Spleen (tissue), 11 donors: ENCODE measurements around the gene CCDC149. TPM values are rescaled to one million over a fixed set of nuclear protein-coding genes. Genes with fewer than 3 reads are reported as not detected.

Source experiments
- DNase-seq: peaks from one replicate; pipeline ENCODE4 v3.0.0-alpha.2; 2020
- H3K27ac ChIP-seq, 8 donors: fragments of 200-600 bp; sonication (generic) in 7 of 8; 1 replicate in 4 of 8; 2 replicates in 4 of 8; pipeline versions ENCODE4 v1.5.0 to v1.8.0; 2016 to 2021; ENCODE audit warnings: inconsistent platforms in 4 of 8, mild to moderate bottlenecking in 4 of 8, moderate library complexity in 1 of 8
- H3K27me3 ChIP-seq, 7 donors: fragments of 200-600 bp; sonication (generic) in 6 of 7; replicated peaks in 1 of 7; 1 replicate in 4 of 7; 2 replicates in 3 of 7; pipeline versions ENCODE4 v1.5.0 to v1.8.0; 2016 to 2021; ENCODE audit warnings: inconsistent platforms in 3 of 7, mild to moderate bottlenecking in 1 of 7
- H3K36me3 ChIP-seq, 6 donors: fragments of 200-600 bp; sonication (generic) in 5 of 6; 1 replicate in 4 of 6; 2 replicates in 2 of 6; pipeline versions ENCODE4 v1.5.0 to v1.8.0; 2016 to 2021; ENCODE audit warnings: inconsistent platforms in 2 of 6
- H3K4me1 ChIP-seq, 6 donors: fragments of 200-600 bp; sonication (generic) in 5 of 6; 1 replicate in 3 of 6; 2 replicates in 3 of 6; pipeline versions ENCODE4 v1.5.0 to v1.8.0; 2016 to 2021; ENCODE audit warnings: inconsistent platforms in 3 of 6
- H3K4me3 ChIP-seq, 8 donors: fragments of 200-600 bp; sonication (generic) in 7 of 8; 1 replicate in 4 of 8; 2 replicates in 4 of 8; pipeline versions ENCODE4 v1.5.0 to v1.8.0; 2016 to 2021; ENCODE audit warnings: inconsistent platforms in 4 of 8, mild to moderate bottlenecking in 4 of 8, moderate library complexity in 2 of 8
- H3K9me3 ChIP-seq, 8 donors: fragments of 200-600 bp; sonication (generic) in 7 of 8; 1 replicate in 4 of 8; 2 replicates in 4 of 8; pipeline versions ENCODE4 v1.5.0 to v1.8.0; 2016 to 2021; ENCODE audit warnings: inconsistent platforms in 4 of 8
- CTCF ChIP-seq, 11 experiments: fragments of 200-600 bp in 7 of 11; fragments of 450-650 bp in 4 of 11; sonication (generic) in 4 of 11; IDR thresholded peaks in 8 of 11; conservative IDR thresholded peaks in 3 of 11; 1 replicate in 7 of 11; 2 replicates in 4 of 11; pipeline versions ENCODE4 v1.4.0 to v1.8.0; 2016 to 2021; ENCODE audit warnings: antibody characterized with exemption in 11 of 11, inconsistent platforms in 4 of 11, mild to moderate bottlenecking in 1 of 11
- POLR2A ChIP-seq, 3 donors: fragments of 450-650 bp; IDR thresholded peaks; one replicate each; pipeline ENCODE4 v1.5.1; 2017; ENCODE audit warnings: antibody characterized with exemption in 3 of 3, mild to moderate bottlenecking in 1 of 3
- POLR2AphosphoS5 ChIP-seq, 3 donors: sonication (generic); formaldehyde crosslinking; IDR thresholded peaks; one replicate each; pipeline ENCODE4 v1.5.1; 2017; ENCODE audit warnings: antibody characterized with exemption in 3 of 3
- WGBS, 5 donors: extraction: QIAGEN DNeasy Blood & Tissue Kit in 3 of 5; methylation state at CpG; one replicate each; pipeline versions ENCODE4 v1.1.5 to v1.1.7; 2013 to 2018; 5-methylcytosine and 5-hydroxymethylcytosine counted together
- intact Hi-C: fragments of 100-400 bp; cut with DNase I; formaldehyde crosslinking; loops from one replicate; pipeline ENCODE4 v1.15.0; 2023; ENCODE audit warnings: low total_unique reads
- polyA plus RNA-seq, 3 donors: library from polyadenylated mRNA; stranded (reverse); fragments of 200-250 nt; gene quantifications; one replicate each; pipeline ENCODE4 v1.2.1, GENCODE V29; 2013
- total RNA-seq, 7 donors: library from RNA; depleted of rRNA in 3 of 7; stranded (reverse); fragments of >200 nt in 3 of 7; fragmentation: NEBNext Ultra II Directional in 4 of 7; extraction: Animal tissue kit (Norgen Biotek cat#: 25700) in 4 of 7; gene quantifications; one replicate each; pipeline versions ENCODE4 v1.1.0 to v1.2.1, GENCODE V29; 2016 to 2021
- donor health status: healthy with polysubstance abuse.
- donor health status: DM: no; HTN: no; CAD: no; lungs with moderate emphysema.
- donor health status: DM: no; HTN: no; CAD: no.
- donor health status: Bipolar disorder and iron deficiency.
- donor health status: healthy.
- donor health status: DM: no; HTN: no; CAD: no.
- donor health status: DM: yes; HTN: yes; CAD: no.

Gene CCDC149
- total and polyA plus RNA-seq, 10 donors, result 1.9 to 16.0 (median 9.8) TPM

GRCh38 chr4:24877868-24878635 lies 34.8 kb downstream of the CCDC149 start:
- Histone ChIP-seq H3K4me3 (no peak overlapping the region), H3K27ac (no peak overlapping the region), H3K36me3 (peaks cover 0 to 3% (median 0%) of the 10 kb centered on the region in 6 donors), H3K4me1 (no peaks in the 10 kb centered on the region), H3K27me3 (no peaks in the 10 kb centered on the region), H3K9me3 (no peaks in the 10 kb centered on the region)
- 81 to 94% (median 88%) methylated on average over 9 of the region's 9 CpGs for WGBS, 5 donors
- TF ChIP-seq POLR2A (IDR thresholded peaks at IDR 0.05) (no peak), POLR2AphosphoS5 (IDR thresholded peaks at IDR 0.05) (no peak)
- intact Hi-C loops, result no loop called here
- no peak for DNase-seq

- DNase-seq, result no peak
- H3K27ac ChIP-seq, result no peak overlapping the region
- intact Hi-C loops, result no loop called here
These were observed 36.4 kb downstream of the CCDC149 start for GRCh38 chr4:24876431-24876830.

GRCh38 chr4:24872720-24873119 lies 40.1 kb downstream of the CCDC149 start:
- H3K4me3 ChIP-seq, result no peak overlapping the region
- TF ChIP-seq CTCF (IDR thresholded peaks at IDR 0.05 in 8 of 11, conservative IDR thresholded peaks at IDR 0.05 in 3 of 11) (no peak), POLR2AphosphoS5 (IDR thresholded peaks at IDR 0.05) (no peak), POLR2A (IDR thresholded peaks at IDR 0.05) (no peak)
- no peaks in the 10 kb centered on the region for H3K4me1 ChIP-seq
- no peak for DNase-seq
- intact Hi-C loops, result no loop called here
- WGBS, 5 donors, result 64 to 96% (median 78%) methylated on average over 2 of the region's 2 CpGs
- no peaks in the 10 kb centered on the region for H3K9me3 ChIP-seq
- H3K36me3 ChIP-seq, result peaks cover 0 to 28% (median 0%) of the 10 kb centered on the region in 6 donors
- H3K27ac ChIP-seq, result no peak overlapping the region
- H3K27me3 ChIP-seq, result no peaks in the 10 kb centered on the region

More at GRCh38 chr4:24876431-24876830, 36.4 kb downstream of the CCDC149 start:
- Histone ChIP-seq H3K9me3 (no peaks in the 10 kb centered on the region), H3K4me3 (no peak overlapping the region), H3K4me1 (no peaks in the 10 kb centered on the region), H3K27me3 (no peaks in the 10 kb centered on the region), H3K36me3 (peaks cover 0 to 15% (median 0%) of the 10 kb centered on the region in 6 donors)
- WGBS, 5 donors, result 77 to 94% (median 80%) methylated on average over 6 of the region's 6 CpGs
- TF ChIP-seq POLR2A (IDR thresholded peaks at IDR 0.05) (no peak), POLR2AphosphoS5 (IDR thresholded peaks at IDR 0.05) (no peak), CTCF (IDR thresholded peaks at IDR 0.05 in 8 of 11, conservative IDR thresholded peaks at IDR 0.05 in 3 of 11) (no peak)

GRCh38 chr4:24871210-24871609 lies 41.6 kb downstream of the CCDC149 start:
- Histone ChIP-seq H3K9me3 (no peaks in the 10 kb centered on the region), H3K27ac (no peak overlapping the region), H3K27me3 (no peaks in the 10 kb centered on the region), H3K4me3 (no peak overlapping the region), H3K4me1 (no peaks in the 10 kb centered on the region), H3K36me3 (peaks cover 0 to 28% (median 0%) of the 10 kb centered on the region in 6 donors)
- WGBS, 5 donors, result 72 to 91% (median 83%) methylated on average over 3 of the region's 3 CpGs
- TF ChIP-seq POLR2A (IDR thresholded peaks at IDR 0.05) (no peak), POLR2AphosphoS5 (IDR thresholded peaks at IDR 0.05) (no peak)
- intact Hi-C loops, result no loop called here
- DNase-seq, result no peak

- intact Hi-C loops, result no loop called here
- no peak for DNase-seq
- H3K4me1 ChIP-seq, result no peaks in the 10 kb centered on the region
- no peak overlapping the region for H3K27ac ChIP-seq
- TF ChIP-seq CTCF (IDR thresholded peaks at IDR 0.05 in 8 of 11, conservative IDR thresholded peaks at IDR 0.05 in 3 of 11) (no peak), POLR2A (IDR thresholded peaks at IDR 0.05) (no peak), POLR2AphosphoS5 (IDR thresholded peaks at IDR 0.05) (no peak)
- H3K36me3 ChIP-seq, result peaks cover 0 to 22% (median 0%) of the 10 kb centered on the region in 6 donors
- no peaks in the 10 kb centered on the region for H3K27me3 ChIP-seq
- no peak overlapping the region for H3K4me3 ChIP-seq
- peaks cover 0 to 31% (median 23%) of the 10 kb centered on the region in 8 donors for H3K9me3 ChIP-seq
- WGBS, 5 donors, result 80 to 93% (median 90%) methylated on average over 9 of the region's 9 CpGs
These were observed 45.0 kb downstream of the CCDC149 start for GRCh38 chr4:24867766-24868296.
